H4 (cell line): ENCODE results near the gene QSOX1. TPM values are rescaled to one million over a fixed set of nuclear protein-coding genes. Genes with fewer than 3 reads are reported as not detected.
"Not testable (repeated sequence)": the region's sequence is repeated elsewhere in the genome, so short reads cannot be mapped to it uniquely, and the experiment has no call there.

Experiments
- DNase-seq: peaks from one replicate; pipeline ENCODE4 v3.0.0-alpha.2; 2015; ENCODE audit warnings: low spot score
- total RNA-seq: library from RNA; depleted of rRNA; stranded (reverse); fragments of >200 nt; shearing (Covaris generic); gene quantifications from 2 replicates; pipeline ENCODE4 v1.2.3, GENCODE V29; 2014

Gene QSOX1
- total RNA-seq, 1 experiment from 2014 or later = 83.8 TPM

GRCh38 chr1:180188684-180189175 is 34.1 kb downstream of the QSOX1 start:
- DNase-seq = no peak

DNA sequence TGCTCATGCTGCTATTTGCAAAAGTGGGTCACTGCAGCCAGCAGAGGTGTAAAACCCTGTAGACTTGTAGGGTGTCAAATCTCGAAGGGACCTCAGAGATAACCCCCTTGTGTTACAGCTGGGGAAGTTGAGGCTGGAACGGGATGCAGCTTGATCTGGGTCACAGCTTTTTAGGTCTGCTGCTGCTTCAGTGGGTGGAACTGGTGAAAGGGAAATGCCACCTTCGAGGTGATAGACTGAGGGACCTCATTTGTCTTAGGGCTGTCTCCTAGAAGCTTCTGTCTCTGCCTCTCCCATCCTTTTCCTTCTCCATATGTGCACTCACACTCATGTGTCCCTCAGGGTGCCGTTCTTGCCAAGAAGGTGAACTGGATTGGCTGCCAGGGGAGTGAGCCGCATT is 35.4 kb downstream of the QSOX1 start:
- DNase-seq = no peak

DNA sequence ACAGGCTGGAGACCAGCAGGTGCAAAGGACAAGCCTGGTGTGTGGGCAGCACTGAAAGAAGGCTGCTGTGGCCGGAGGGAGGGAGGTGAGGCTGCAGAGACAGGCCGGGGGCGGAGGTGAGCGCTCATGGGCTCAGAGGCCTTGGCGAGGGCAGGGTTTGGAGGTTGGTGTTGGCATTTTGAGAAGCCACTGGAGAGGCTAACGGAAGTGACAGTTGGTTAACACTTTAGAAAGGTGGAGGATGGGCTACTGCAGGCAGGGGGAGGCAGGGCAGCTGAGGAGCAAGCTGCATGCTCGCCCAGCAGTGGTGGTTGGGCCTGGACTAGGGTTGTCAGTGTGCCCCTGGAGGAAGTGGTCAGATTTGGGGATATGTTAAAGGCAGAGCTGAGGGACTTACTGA is 37.5 kb downstream of the QSOX1 start:
- no peak for DNase-seq

GRCh38 chr1:180193141-180194047 is 38.7 kb downstream of the QSOX1 start:
- DNase-seq = no peak

DNA sequence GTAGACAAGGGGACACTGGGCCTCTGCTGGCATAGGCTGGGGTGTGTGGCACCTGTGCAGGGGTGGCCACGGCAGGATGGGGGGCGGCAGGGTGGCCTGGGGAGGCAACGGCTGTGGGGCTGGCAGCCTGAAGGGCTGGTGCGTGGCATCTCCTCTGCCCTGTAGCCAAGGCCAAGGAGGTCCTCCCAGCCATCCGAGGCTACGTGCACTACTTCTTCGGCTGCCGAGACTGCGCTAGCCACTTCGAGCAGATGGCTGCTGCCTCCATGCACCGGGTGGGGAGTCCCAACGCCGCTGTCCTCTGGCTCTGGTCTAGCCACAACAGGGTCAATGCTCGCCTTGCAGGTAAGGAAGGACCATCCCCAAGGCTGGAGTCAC is 39.4 kb downstream of the QSOX1 start:
- DNase-seq = no peak

GRCh38 chr1:180194546-180195207 is 40.0 kb downstream of the QSOX1 start:
- no peak for DNase-seq

GRCh38 chr1:180195401-180195800 is 40.7 kb downstream of the QSOX1 start:
- no peak for DNase-seq

DNA sequence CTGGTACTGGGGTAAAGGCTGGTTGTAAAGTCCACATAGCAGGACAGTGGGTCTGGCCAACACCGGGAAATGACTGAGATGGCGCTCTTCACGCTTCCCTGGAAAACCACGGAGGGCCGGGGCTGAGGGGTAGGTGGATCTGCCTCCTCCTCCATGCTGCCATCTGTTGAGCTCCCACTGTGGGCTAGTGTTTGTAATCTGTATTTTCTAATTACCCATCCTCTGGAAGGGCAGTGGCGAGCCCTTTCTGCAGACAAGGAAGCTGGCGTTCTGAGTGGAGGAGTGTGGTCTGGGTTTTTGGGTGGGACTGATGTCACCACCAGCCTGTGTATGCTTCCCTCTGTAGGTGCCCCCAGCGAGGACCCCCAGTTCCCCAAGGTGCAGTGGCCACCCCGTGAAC is 41.2 kb downstream of the QSOX1 start:
- no peak for DNase-seq

- no peak for DNase-seq
Observed at GRCh38 chr1:180196436-180197003, 41.9 kb downstream of the QSOX1 start.

GRCh38 chr1:180197231-180197630 is 42.6 kb downstream of the QSOX1 start:
- DNase-seq = no peak

DNA sequence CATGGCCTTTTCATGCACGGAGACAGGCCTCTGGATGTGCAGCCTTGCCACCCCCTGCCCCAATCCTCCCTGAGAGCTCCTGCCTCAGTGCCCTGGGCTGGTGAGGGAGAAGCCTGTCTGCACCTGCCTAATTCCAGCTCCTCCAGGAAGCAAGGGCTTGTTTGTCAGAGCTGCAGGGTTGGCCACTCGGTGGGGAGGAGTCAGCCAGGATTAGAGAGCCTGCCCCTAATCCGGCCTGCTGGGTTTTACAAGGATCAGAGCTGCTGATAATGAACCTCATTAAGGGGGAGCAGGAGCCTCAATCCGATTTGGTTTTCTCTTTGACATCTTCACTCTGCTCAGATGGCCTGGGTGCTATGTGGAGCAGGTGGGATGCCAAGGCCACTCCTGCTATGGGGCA is 43.5 kb downstream of the QSOX1 start:
- DNase-seq = no peak

GRCh38 chr1:180198611-180199010 is 43.9 kb downstream of the QSOX1 start:
- no peak for DNase-seq

GRCh38 chr1:180199018-180199417 is 44.3 kb downstream of the QSOX1 start:
- no peak for DNase-seq

GRCh38 chr1:180201451-180202200 is 47.0 kb downstream of the QSOX1 start:
- DNase-seq = no peak

DNA sequence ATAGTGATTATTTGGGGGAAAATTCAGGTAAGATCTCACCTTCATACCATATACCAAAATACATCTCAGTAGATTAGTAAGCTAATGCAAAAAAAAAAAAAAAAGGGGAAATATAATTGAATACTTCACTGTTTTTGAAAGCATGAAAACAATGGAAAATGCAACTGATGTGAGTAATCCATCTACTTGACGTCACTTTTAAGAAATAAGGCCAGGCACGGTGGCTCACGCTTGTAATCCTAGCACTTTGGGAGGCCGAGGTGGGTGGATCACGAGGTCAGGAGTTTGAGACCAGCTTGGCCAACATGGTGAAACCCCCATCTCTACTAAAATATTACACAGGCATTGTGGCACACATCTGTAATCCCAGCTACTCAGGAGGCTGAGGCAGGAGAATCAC is 47.9 kb downstream of the QSOX1 start:
- DNase-seq = not testable (repeated sequence)

- no peak for DNase-seq
Observed at GRCh38 chr1:180204231-180204630, 49.6 kb downstream of the QSOX1 start.

- no peak for DNase-seq
Observed at GRCh38 chr1:180206581-180206980, 51.9 kb downstream of the QSOX1 start.

DNA sequence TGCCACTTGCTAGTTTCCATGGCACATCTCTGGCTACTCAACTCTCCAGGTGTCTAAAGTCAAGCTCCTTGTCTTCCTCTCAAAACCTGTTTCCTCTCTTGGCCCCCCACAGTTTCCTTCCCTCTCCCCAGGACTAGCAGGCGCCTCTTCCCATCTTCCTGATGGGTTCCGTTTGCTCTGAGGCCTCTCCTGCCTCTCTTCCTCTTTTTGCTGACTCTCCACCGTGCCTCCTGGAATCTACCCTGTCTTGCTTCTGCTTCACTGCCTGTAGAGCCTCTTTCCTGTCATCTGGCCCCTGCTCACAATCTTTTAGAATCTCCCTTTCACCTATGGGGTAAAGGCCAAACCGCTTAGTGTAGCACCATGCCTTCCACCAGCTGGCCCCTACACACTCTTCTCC is 53.6 kb downstream of the QSOX1 start:
- DNase-seq = no peak

GRCh38 chr1:180210008-180210620 is 55.4 kb downstream of the QSOX1 start:
- no peak for DNase-seq

GRCh38 chr1:180211156-180211859 is 56.6 kb downstream of the QSOX1 start:
- no peak for DNase-seq

GRCh38 chr1:180211860-180212229 is 57.2 kb downstream of the QSOX1 start:
- DNase-seq = no peak
